ENCODE data around the gene REP15. TPM values are rescaled to one million over a fixed set of nuclear protein-coding genes. Genes with fewer than 3 reads are reported as not detected.

The REP15 gene
- polyA plus RNA-seq, 3 donors: not detected

DNA sequence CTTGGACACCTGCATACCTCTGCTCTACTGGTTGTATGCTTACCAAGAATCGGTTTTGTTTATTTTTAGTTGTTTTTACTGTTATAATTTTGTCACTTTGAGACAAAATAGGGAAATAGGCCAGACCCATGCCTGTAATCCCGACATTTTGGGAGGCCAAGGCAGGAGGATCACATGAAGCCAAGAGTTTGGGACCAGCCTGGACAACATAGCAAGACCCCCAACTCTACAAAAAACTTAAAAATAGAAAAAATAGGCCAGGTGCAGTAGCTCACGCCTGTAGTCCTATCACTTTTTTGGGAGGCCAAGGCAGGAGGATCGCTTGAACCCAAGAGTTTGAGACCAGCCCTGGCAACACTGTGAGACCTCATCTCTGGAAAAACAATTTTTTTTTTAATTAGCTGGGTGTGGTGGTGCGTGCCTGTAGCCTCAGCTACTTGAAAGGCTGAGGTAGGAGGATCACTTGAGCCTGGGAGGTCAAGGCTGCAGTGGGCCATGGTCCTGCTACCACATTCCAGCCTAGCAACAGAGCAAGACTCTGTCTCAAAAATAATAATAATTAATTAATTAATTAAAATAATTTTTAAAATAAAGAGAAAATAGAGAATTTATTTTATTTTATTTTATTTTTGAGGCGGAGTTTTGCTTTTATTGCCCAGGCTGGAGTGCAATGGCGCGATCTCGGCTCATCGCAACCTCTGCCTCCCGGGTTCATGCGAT lies 13.1 kb downstream of the REP15 start:
- Histone ChIP-seq H3K4me2 (replicated peaks; ENCODE audit: extremely low read depth, low read length, poor library complexity, severe bottlenecking) (peak overlapping the region; percentile 87), H3K27ac (ENCODE audit: low read depth in 1 of 2, low read length in 2 of 2) (no peak overlapping the region), H2AFZ (ENCODE audit: insufficient read depth, low read depth, low read length, poor library complexity, severe bottlenecking) (peak overlapping the region; percentile 92), H3K9me3 (replicated peaks in 1 of 2; ENCODE audit: control insufficient read depth in 1 of 2, insufficient read depth in 1 of 2, low read length in 2 of 2) (no peaks in the 10 kb centered on the region), H3K36me3 (replicated peaks in 1 of 2; ENCODE audit: control insufficient read depth in 1 of 2, insufficient read depth in 2 of 2, low read length in 2 of 2) (peaks cover 0 to 16% of the 10 kb centered on the region in 2 donors), H3K27me3 (ENCODE audit: control insufficient read depth in 2 of 2, insufficient read depth in 2 of 2, low read length in 2 of 2) (no peaks in the 10 kb centered on the region), H3K79me2 (ENCODE audit: insufficient read depth, low read length) (peaks cover 38% of the 10 kb centered on the region), H3K4me1 (ENCODE audit: control insufficient read depth in 1 of 2, insufficient read depth in 2 of 2, low read length in 2 of 2) (peaks cover 16 to 19% of the 10 kb centered on the region in 2 donors), H4K20me1 (ENCODE audit: insufficient read depth, low read length) (peaks cover 17% of the 10 kb centered on the region), H3K4me3 (replicated peaks in 1 of 3; ENCODE audit: low read depth in 2 of 3, low read length in 3 of 3) (peak overlapping the region; percentile 86 to 95 (median 88)), H3K9ac (ENCODE audit: insufficient read depth, low read length, poor library complexity, severe bottlenecking) (no peak overlapping the region)
- intact Hi-C loops (cut with micrococcal nuclease): no loop called here
- WGBS (ENCODE audit: insufficient coverage): 77% methylated on average over 6 of the region's 12 CpGs
- H3K4me3 Mint-ChIP-seq: peak overlapping the region; percentile 99 to 100
- peaks cover 20% of the 10 kb centered on the region for H3K4me1 Mint-ChIP-seq
- peaks cover 0 to 18% of the 10 kb centered on the region in 2 donors for H3K36me3 Mint-ChIP-seq
- H3K27me3 Mint-ChIP-seq (ENCODE audit: low read depth in 3 of 3): peaks cover 0 to 5% (median 0%) of the 10 kb centered on the region in 3 donors
- TF ChIP-seq, protein P1, sequence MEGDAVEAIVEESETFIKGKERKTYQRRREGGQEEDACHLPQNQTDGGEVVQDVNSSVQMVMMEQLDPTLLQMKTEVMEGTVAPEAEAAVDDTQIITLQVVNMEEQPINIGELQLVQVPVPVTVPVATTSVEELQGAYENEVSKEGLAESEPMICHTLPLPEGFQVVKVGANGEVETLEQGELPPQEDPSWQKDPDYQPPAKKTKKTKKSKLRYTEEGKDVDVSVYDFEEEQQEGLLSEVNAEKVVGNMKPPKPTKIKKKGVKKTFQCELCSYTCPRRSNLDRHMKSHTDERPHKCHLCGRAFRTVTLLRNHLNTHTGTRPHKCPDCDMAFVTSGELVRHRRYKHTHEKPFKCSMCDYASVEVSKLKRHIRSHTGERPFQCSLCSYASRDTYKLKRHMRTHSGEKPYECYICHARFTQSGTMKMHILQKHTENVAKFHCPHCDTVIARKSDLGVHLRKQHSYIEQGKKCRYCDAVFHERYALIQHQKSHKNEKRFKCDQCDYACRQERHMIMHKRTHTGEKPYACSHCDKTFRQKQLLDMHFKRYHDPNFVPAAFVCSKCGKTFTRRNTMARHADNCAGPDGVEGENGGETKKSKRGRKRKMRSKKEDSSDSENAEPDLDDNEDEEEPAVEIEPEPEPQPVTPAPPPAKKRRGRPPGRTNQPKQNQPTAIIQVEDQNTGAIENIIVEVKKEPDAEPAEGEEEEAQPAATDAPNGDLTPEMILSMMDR (IDR thresholded peaks at IDR 0.05): no peak
- H3K27ac Mint-ChIP-seq: peak overlapping the region in 1 of 7 donors; percentile 22
- H3K9me3 Mint-ChIP-seq: no peaks in the 10 kb centered on the region
- DNase-seq: no peak

DNA sequence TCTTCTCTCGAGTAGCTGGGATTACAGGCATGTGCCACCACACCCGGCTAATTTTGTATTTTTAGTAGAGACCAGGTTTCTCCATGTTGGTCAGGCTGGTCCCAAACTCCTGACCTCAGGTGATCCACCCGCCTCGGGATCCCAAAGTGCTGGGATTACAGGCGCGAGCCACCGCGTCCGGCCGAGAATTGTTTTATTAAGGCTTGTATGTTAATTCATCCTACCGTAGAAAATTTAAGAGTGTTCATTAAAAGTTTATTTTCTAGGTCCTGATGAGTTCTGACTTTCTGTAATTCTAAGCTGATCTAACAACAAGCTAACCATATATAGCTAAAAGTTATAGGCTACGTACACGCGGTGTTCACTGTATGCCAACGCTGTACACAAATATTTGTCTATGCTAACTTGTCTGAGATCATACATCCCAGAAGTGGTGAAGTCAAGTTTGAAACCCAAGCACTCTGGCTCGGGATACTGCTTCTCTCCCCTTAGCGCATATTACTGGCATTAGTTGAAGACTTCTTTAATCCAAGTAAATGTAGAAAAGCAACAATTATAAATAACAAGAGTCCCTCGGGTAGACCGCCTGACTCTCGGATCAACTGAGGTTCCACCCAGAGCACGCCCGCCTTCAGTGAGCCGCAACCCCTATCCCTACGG lies 13.8 kb downstream of the REP15 start:
- DNase-seq: peak in 1 of 3 donors; percentile 10
- peaks cover 41% of the 10 kb centered on the region for H3K79me2 ChIP-seq (ENCODE audit: insufficient read depth, low read length)
- TF ChIP-seq, protein P1 (IDR thresholded peaks at IDR 0.05): no peak
- intact Hi-C loops (cut with micrococcal nuclease): no loop called here
- H3K9ac ChIP-seq (ENCODE audit: insufficient read depth, low read length, poor library complexity, severe bottlenecking): peak overlapping the region; percentile 75
- H4K20me1 ChIP-seq (ENCODE audit: insufficient read depth, low read length): peaks cover 17% of the 10 kb centered on the region
- peak overlapping the region; percentile 37 to 93 for H3K27ac ChIP-seq (ENCODE audit: low read depth in 1 of 2, low read length in 2 of 2)
- H3K4me1 Mint-ChIP-seq: peaks cover 20% of the 10 kb centered on the region
- H3K36me3 Mint-ChIP-seq: peaks cover 5 to 21% of the 10 kb centered on the region in 2 donors
- peak overlapping the region; percentile 92 for H2AFZ ChIP-seq (ENCODE audit: insufficient read depth, low read depth, low read length, poor library complexity, severe bottlenecking)
- 13% methylated on average over 13 of the region's 24 CpGs for WGBS (ENCODE audit: insufficient coverage)
- no peaks in the 10 kb centered on the region for H3K9me3 Mint-ChIP-seq
- H3K27me3 ChIP-seq (ENCODE audit: control insufficient read depth in 2 of 2, insufficient read depth in 2 of 2, low read length in 2 of 2): no peaks in the 10 kb centered on the region
- peaks cover 0 to 22% of the 10 kb centered on the region in 2 donors for H3K36me3 ChIP-seq (replicated peaks in 1 of 2; ENCODE audit: control insufficient read depth in 1 of 2, insufficient read depth in 2 of 2, low read length in 2 of 2)
- H3K27ac Mint-ChIP-seq: peak overlapping the region; percentile 85 to 97 (median 92)
- H3K4me2 ChIP-seq (replicated peaks; ENCODE audit: extremely low read depth, low read length, poor library complexity, severe bottlenecking): peak overlapping the region; percentile 87
- peaks cover 0 to 5% (median 0%) of the 10 kb centered on the region in 3 donors for H3K27me3 Mint-ChIP-seq (ENCODE audit: low read depth in 3 of 3)
- H3K4me3 Mint-ChIP-seq: peak overlapping the region; percentile 99 to 100
- peaks cover 16 to 19% of the 10 kb centered on the region in 2 donors for H3K4me1 ChIP-seq (ENCODE audit: control insufficient read depth in 1 of 2, insufficient read depth in 2 of 2, low read length in 2 of 2)
- H3K4me3 ChIP-seq (replicated peaks in 1 of 3; ENCODE audit: low read depth in 2 of 3, low read length in 3 of 3): peak overlapping the region; percentile 86 to 95 (median 88)
- no peaks in the 10 kb centered on the region for H3K9me3 ChIP-seq (replicated peaks in 1 of 2; ENCODE audit: control insufficient read depth in 1 of 2, insufficient read depth in 1 of 2, low read length in 2 of 2)

All from CD14-positive monocyte (primary cell).